HG03439 (cell line): ENCODE data around the gene ZNFX1.
"Not testable (repeated sequence)": the region's sequence is repeated elsewhere in the genome, so short reads cannot be mapped to it uniquely, and the experiment has no call there.

Source experiments
- ATAC-seq: cut with Tn5 transposase; IDR thresholded peaks from one replicate; pipeline ENCODE4 v1.9.1; 2021; ENCODE audit warnings: mild to moderate bottlenecking, moderate library complexity; ENCODE audit not compliant: unreplicated experiment

The ZNFX1 gene

DNA sequence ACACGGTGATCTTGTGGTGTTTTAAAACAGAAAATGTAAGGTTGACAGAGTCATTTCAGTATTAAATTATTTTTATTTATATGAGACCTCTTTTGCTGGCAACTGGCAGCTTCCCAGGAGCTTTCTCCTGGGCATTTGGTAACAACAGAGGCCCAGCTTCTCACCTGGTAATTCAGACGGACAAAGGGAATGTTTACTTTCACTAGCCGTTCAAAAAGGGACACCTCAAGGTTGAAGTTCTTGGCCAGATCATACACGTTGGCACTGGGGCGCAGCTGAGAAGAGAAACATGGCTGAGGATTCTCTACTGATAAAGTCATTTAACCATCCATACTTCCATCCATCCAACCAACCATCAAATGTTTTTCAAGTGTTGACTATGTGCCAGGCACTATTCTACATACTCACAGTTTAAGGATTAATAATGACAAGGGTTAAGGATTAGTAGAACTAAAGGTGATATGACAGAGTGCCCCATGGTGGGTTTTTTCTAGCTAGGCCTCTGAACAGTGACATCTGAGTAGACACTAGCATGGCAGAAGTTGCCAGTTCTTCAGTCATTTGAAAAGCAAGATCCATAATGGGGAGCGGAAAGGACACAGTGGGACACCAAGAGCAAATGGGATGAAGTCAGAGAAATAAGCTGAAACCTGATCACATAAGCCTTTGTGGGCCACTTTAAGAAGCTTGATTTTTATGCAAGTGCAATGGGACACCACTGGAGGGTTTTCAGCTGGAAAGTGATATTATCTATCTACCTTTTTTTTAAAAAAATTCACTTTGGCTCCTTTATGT lies 25.1 kb downstream of the ZNFX1 start:
- ATAC-seq: no peak

DNA sequence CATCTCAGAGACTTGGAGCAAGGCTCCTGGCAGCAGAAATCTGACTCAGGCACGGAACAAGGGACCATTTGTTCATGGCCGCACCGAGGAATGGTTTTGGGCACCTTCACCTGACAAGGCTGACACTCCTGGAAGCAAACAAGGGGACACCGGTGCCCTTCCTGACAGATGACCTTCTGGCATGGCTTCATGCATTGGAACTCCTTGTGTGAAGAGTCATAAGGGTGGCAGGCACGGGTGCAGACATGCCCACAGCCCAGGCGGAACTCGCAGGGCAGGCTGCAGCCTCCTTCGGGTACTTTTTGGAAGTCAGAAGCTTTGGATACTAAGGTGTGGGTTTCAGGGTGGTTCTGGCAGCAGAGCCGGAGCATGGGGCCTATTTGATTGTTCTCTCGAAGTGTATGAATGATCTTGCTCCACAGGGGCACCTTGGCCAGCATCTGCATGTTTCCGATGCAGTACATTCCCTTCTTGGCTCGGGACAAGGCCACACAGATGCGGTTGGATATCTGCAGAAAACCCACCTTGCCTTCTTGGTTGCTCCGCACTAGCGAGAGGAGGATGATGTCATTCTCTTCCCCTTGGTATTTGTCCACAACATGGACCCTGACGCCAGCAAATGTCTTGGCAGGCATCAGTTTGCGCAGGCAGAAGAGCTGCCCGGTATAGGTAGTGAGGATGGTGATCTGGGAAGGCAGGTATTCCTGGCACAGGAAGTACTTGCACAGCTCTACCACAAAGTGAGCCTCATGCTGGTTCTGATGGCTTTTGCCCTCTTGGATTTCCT lies 28.8 kb downstream of the ZNFX1 start:
- ATAC-seq: no peak

DNA sequence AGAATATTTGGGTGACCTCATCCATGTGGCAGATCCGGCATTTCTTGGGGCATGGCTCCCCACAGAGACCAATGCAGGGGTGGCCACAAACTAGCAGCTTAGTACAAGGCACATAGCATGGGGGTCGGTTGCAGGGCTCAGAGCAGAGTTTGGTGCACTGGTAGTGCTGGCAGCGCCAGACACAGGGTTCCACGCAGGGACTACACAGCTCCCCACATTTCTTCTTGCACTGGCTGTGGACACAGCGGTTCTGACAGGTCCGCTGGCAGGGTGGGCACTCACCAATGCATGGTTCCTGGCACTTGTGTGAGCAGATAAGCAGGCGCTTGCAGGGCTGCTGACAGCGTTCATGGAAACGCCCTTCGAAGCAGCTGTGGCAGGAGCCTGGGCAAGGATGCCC lies 29.6 kb downstream of the ZNFX1 start:
- no peak for ATAC-seq

DNA sequence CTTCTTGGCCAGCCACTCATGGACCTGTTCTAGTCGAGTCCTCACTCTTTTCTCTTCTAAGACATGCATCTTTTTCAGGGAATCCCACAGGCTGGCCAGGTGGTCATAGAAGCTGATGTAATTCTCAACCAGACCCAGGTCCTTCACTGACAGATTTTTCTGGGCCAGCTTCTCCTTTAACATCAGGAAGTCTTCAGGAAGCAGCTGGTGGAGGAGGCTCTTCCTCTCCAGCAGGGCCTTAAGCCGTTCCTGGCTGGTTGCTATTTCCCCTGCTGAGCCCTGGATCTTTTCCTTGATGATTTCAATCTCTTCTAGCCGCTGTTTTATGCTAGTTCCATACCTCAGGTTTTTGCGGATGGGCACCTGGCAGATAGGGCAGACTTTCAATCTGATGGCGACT lies 30.1 kb downstream of the ZNFX1 start:
- ATAC-seq: no peak

DNA sequence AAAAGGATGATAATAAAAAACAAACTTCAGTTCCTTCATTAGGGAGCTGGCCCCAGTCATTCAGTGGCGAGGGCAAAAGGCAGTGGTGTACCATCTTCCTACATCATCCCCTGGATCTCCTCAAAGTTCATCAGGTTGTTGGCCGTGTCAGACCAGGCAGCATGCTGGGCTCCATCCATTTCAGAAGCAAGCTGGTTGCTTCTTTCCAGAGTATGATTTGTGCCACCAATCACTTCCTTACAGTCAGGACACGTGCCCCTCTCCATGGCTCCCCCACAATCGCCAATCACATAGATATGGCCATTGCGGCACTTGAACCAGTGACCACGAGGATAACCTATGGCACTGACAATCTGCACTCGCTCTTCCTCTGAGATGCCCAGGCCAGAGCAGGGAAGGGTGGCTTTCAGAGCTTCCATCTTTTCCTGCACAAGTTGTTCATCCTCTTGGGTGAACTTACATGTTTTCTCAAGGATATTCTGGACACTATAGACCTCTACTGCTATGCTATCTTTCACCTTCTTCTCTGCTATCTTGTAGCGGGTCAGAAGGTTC lies 30.6 kb downstream of the ZNFX1 start:
- no peak for ATAC-seq

DNA sequence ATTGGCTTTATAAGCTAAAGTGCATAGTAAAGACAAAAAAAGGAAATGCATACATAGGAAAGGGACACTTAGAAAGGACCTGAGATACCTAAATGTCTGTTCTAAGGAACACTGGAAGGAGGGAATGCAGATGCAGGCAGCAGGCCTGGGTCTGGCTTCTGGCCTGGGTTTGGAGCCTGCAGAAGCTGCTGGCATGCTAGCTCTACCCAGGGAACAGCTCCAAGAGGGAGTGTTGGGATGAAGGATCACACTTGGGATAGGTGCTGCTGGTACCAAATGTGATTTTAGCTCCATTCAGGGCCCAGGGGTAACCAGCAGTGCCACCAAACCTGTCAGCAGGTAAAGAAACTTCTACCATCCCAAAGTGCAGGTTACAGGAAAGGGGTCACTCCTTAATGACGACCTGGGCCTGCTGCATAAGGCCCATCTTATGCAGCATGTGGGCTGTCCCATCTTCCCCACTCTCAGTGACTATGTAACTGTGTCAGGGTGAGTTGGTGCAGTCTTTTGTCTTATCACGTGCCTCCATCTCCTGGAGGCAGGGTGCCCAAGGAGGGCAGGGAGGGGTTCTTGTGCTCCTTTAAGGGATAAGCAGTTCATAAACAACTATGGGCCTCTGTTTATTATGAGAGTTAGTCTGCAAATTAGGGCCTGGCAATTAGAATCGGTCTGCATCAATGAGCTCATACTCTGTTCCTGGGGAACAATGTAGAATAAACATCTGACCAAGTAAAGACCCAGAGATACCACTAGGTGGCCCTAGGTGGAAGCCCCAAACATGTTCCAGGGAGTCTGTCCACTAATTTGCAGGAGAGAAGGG lies 31.7 kb downstream of the ZNFX1 start:
- ATAC-seq: no peak

DNA sequence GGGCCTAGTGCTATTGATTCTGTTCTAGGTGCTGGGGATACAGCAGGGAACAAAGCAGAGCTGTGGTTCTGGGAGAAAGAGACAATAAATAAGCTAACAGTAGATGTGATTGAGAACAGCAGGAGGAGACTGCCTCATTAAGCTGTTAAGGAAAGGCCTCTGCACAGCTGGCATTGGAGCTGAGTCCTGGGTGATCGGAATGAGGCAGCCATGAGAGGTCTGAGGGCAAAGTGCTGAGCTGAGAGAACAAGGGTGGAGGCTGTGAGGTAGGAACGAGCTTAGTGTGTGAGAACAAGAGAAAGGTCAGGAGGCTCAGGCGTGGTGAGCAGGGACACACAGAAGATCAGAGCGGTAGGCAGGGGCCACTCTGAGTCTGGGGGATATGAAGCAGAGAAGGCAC lies 40.3 kb downstream of the ZNFX1 start:
- ATAC-seq: no peak

DNA sequence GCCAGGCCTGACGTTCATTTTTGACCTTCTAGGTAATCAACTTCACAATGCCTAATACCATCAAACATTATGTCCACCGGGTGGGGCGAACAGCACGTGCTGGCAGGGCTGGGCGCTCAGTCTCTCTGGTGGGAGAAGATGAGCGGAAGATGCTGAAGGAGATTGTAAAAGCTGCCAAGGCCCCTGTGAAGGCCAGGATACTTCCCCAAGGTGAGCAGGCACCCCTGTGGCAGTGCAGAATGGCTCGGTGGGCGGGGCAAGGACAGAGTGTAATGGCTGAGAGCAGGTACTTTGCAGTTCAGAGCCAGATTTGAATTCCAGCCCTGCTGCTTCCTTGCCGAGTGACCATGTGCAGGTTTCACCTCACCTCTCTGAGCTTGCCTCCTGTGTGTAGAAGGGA lies 41.6 kb downstream of the ZNFX1 start:
- ATAC-seq: no peak

DNA sequence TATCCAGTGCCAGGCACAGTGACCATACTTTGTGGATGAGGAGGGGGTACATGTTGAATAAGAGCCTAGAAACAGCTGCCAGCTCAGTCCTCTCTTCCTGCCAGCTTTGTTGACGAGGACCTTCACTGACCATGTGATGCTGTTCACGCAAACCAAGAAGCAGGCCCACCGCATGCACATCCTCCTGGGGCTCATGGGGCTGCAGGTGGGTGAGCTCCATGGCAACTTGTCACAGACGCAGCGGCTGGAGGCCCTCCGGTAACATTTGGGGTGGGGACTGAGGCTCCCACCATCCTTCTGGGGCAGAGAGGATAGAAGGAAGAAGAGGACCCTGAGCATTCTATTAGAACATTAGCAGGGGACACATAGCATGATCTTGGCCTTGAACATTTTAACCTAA lies 43.0 kb downstream of the ZNFX1 start:
- ATAC-seq: no peak

DNA sequence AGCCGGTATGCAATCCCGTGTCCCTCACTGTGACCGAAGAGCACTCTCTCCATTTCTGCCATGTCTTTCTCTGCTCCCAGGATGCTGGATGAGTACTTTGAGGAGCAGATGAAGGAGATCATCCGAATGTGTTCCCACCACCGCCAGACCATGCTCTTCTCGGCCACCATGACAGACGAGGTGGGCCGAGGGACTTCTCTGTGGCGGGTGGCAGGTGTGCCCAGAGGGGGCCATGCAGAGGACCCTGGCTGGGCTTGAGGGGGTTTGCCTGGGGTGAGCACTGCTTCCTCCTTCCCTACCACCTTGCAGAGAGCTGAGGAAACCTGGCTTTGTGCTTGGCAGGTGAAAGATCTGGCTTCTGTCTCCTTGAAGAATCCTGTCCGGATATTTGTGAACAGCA lies 44.6 kb downstream of the ZNFX1 start:
- ATAC-seq: no peak

DNA sequence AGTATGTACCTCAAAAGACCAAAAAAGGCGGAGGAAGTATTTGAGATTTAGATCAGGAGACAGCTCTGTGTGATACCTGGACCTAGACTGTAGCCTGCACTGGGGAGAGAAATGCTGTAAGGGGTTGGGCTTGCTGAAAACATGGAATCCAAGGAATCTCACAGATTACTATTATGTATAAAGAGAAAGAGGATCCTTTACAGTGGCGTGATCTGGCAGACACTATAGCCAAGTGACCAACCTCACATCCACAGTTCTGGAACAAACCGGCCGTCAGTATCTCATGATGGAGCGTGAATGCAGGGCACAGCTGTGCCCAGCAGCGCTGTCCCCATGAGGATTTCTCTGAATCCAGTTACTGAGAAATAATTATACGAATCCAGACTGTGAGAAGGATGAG lies 46.4 kb downstream of the ZNFX1 start:
- no peak for ATAC-seq

DNA sequence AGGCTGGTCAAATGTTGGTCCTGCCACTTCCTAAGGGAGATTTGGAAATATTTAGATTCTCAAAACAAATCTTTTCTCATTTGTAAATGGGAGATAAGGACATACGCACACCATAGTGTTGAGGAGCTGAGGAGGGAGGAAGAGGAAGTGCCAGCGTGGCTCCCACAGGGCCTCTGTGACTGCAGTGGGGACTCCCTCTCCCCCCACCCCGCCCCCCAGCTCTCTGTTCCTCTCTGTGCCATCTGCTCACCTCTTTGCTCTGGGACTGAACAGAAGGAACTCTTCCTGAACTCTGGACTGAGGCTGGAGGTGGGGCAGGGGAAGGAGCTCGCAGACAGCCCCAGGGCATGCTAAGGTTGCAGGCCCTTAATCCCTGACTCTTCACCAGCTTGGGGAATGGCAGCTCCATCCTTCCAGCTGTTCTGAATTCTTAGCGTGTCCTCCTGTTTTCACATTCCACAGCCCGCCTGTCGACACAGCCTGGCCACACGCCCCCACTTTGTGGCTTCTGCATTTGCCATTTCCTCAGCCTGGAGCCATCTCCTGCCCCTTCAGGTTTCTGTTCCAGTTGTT lies 47.2 kb downstream of the ZNFX1 start:
- no peak for ATAC-seq

DNA sequence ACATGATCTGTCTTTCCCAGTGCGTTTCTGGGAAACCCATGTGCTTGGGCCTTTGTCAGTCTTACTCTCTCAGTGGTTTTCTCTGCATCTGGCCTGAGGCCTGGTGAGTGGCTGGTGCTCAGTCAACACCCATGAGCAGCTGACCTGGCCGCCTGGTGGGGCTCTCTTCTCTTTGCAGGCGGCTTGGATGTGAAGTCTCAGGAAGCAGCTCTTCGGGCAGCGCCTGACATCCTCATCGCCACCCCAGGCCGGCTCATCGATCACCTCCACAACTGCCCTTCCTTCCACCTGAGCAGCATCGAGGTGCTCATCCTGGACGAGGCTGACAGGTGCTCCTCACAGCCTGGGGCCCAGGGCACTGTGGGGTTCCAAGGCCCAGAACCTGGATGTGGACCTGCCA lies 47.8 kb downstream of the ZNFX1 start:
- ATAC-seq: no peak

DNA sequence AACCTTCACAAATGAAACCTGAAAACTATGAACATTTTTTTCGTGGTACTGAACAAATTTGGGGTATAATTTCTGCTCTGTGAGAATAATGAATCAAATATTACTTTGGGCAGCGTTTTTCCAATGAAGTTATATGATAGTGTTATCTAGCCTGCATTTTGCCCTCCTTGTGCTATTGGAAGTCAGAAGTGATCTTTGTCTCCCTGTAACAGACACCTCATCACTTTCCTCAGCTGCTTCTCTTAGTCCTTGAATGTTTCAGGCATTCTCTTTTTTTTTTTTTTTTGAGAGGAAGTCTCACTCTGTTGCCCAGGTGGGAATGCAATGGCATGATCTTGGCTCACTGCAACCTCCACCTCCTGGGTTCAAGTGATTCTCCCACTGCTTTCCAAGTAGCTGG lies 48.5 kb downstream of the ZNFX1 start:
- ATAC-seq: no peak

DNA sequence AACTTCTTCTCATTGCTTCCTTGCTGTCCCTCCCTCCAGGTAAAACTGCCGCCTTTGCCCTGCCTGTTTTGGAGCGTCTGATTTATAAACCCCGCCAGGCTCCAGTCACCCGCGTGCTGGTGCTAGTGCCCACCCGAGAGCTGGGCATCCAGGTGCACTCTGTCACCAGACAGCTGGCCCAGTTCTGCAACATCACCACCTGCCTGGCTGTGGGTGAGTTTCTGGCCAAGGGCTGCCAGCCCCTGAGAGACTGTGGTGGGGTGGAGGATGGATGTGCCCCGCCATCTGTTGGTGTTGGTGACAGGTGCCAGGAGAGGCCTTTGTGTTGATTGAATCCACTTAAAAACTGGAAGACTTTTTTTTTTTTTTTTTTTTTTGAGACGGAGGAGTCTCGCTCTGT lies 49.2 kb downstream of the ZNFX1 start:
- no peak for ATAC-seq

DNA sequence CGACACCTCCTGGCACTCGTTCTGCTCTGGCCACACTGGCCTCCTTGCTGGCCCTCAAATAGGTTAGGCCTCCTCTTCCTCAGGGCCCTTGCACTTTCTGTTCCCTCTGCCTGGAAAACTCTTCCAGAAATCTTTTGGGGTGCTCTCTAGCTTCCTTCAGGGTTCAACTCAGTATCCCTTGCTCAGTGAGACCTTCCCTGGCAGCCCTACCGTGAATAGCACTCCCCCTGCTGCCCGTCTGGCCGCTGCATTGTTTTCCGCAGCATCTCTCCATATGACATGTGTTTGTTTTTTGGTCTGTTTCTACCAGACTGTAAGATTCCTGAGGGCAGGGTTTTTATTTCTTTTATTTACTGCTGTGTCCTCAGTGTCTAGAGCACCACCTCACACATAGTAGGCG lies 52.0 kb downstream of the ZNFX1 start:
- no peak for ATAC-seq

DNA sequence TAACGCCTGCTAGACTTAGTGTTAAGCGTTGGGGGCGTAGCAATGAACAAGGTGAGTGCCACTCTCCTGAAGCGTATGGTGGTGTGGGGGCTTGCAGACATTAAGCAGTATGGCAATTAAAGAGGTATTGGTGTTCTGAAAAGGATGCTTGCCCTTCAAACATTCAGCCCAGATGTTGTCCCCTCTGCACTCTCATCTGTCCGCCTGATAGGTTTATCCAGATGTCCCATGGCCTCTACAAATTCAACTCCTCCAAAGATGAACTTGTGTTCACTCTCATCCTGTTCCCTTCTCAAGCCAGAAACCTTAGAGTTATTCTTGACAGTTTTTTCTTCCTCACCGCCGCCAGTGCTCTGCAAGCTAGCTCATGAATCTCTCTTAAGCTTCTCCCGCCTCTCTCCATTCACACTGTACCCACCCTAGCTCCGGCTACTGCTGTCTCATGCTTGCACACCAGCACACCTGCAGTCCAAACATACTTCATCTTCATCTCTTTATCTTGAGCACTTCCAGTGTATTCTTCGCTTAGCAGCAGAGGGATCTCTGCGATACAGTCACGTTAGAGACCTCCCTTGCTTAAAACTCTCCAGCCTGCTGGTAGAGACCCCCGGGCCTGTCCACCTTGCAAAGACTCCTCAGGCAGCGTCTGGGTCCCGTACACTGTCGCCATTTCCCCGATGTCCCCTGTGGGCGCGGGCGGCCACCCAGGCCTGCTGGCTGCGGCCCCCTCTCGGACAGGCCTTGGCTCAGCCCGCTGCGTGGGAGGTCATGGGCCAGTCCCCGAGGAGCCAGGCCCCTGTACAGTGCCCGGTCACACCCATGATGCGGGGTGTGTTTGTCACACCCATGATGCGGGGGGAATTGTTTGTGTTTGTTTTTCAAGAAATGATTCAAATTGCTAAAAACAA lies 57.7 kb downstream of the ZNFX1 start:
- ATAC-seq: no peak

DNA sequence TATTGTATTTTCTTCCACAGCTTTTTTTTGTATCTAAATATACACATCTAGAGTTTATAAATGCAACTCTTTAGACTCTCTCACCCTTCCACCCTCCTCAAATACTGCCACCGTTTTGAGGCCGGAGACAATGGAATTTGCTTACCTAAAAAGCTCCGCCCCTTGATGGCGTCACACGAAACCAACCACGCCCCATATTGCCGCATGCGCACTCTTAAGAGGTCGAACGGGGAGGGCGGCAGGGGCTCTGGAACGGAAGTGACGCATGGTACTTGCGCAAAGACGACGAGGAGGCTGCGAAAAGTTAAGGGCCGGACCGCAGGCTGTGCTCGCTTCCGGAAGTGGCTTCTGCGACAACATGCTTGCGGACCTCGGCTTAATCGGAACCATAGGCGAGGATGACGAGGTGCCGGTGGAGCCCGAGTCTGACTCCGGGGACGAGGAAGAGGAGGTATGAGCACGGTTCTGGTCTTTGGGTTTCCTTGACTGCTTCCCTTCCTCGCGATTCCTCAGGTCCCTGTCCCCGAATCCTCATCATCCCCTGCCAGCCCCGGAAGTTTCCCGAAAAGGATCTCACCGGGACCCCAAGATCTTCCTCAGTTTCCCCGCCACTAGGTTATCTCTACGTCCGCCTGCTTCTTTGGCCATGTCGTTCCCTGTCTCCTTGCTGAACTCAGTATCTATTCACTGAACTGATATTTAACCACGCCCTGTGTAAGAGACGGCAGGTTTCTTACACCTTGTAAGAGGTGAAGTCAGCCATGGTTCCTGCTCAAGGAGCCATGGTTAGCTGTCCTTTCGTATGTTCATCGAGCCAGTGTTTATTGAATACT lies 58.5 kb downstream of the ZNFX1 start, which contains the start of gene DDX27:
DDX27 (plus strand) TSS at position 326 of the 833 bp plus-strand sequence; CDS start at position 359, 33 bp downstream.
- peak; percentile 95 for ATAC-seq

DNA sequence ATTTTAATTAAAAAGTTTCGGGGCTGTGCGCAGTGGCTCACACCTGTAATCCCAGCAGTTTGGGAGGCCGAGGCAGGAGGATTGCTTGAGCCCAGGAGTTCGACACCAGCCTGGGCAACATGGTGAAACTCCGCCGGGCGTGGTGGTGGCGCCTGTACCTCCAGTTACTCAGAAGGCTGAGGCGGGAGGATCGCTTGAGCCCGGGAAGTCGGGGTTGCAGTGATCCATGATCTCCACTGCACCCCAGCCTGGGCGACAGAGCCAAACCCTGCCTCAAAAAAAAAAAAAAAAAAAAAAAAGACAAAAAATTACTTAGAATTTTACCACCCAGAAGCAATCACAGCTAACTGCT lies 59.1 kb downstream of the ZNFX1 start:
- not testable (repeated sequence) for ATAC-seq
